ENCODE results near the gene SAPCD1. TPM values are rescaled to one million over a fixed set of nuclear protein-coding genes. Genes with fewer than 3 reads are reported as not detected.
A peak's percentile ranks its signal among the peaks of the same experiment; 100 is the strongest.

The SAPCD1 gene
- total RNA-seq, 2 donors from 2014 or later: not detected

GRCh38 chr6:31723245-31723979, 39.0 kb upstream of the SAPCD1 start, which contains the start of gene MPIG6B:
TSS of gene MPIG6B (plus strand) at chr6:31723373. CDS start at chr6:31723384, 11 bp downstream.
- H3K4me3 ChIP-seq: no peak within 1 kb of the TSS
- no peaks in the 10 kb centered on the region for H3K27me3 ChIP-seq
- DNase-seq (ENCODE audit: low spot score): no peak

GRCh38 chr6:31723980-31724691, 38.3 kb upstream of the SAPCD1 start:
- Histone ChIP-seq H3K36me3 (peaks cover 17% of the 10 kb centered on the region), H3K4me3 (no peak overlapping the region), H3K4me1 (peaks cover 0 to 21% of the 10 kb centered on the region in 2 donors), H3K27ac (no peak overlapping the region), H3K9me3 (no peaks in the 10 kb centered on the region), H3K27me3 (no peaks in the 10 kb centered on the region)
- no peak for DNase-seq (ENCODE audit: low spot score)
- TF ChIP-seq CTCF (IDR thresholded peaks at IDR 0.05): no peak

More at GRCh38 chr6:31723245-31723979, 39.0 kb upstream of the SAPCD1 start, which contains the start of gene MPIG6B:
- TF ChIP-seq CTCF (IDR thresholded peaks at IDR 0.05): no peak
- no peak within 1 kb of the TSS for H3K27ac ChIP-seq
- no peaks in the 10 kb centered on the region for H3K9me3 ChIP-seq
- H3K4me1 ChIP-seq: peaks cover 0 to 15% of the 10 kb centered on the region in 2 donors
- peaks cover 17% of the 10 kb centered on the region for H3K36me3 ChIP-seq

DNA sequence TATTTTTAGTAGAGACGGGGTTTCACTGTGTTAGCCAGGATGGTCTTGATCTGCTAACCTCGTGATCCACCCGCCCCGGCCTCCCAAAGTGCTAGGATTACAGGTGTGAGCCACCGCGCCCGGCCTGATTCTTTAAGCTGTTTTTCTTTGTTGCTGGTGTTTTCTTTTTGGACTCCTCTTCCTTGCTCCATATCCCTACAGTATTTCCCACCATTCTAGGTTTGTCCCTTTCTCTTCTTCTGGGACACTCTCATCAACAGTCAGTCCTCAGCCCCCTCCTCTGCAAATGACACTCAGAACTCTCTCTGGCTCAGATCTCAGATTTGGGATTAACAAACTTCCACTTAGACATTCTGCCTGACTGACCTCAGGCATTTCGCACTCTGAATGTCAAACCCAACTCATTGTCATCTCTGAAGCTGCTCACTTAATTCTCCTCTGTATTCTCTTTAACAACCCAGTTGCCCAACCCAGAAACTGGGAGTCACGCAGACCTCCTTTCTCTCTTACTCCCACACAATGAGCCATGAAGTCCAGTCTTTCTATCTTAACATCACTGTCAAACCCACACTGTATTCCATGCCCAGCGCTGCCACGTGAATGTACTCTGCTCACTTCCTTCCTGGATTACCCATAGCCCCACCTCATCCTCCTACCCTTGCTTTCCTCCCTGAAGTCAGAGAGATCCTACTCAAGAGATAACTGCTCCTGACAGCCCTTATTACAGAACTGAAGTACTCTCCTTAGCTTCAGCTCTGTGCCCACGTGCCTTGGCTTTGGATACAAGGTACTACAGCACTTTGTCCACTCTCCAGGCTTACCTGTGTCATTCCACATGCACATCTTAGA, 36.7 kb upstream of the SAPCD1 start:
- H3K27me3 ChIP-seq: no peaks in the 10 kb centered on the region
- no peak overlapping the region for H3K27ac ChIP-seq
- peaks cover 23% of the 10 kb centered on the region for H3K36me3 ChIP-seq
- peaks cover 0 to 27% of the 10 kb centered on the region in 2 donors for H3K4me1 ChIP-seq
- no peak overlapping the region for H3K4me3 ChIP-seq
- DNase-seq (ENCODE audit: low spot score): no peak
- TF ChIP-seq CTCF (IDR thresholded peaks at IDR 0.05): no peak
- H3K9me3 ChIP-seq: no peaks in the 10 kb centered on the region

- TF ChIP-seq CTCF (IDR thresholded peaks at IDR 0.05): no peak
- no peak for DNase-seq (ENCODE audit: low spot score)
- Histone ChIP-seq H3K4me3 (no peak overlapping the region), H3K27ac (peak overlapping the region; percentile 18 to 48), H3K27me3 (no peaks in the 10 kb centered on the region), H3K36me3 (peaks cover 37% of the 10 kb centered on the region), H3K9me3 (no peaks in the 10 kb centered on the region), H3K4me1 (peaks cover 0 to 31% of the 10 kb centered on the region in 2 donors)
Observed at GRCh38 chr6:31727034-31727716, 35.3 kb upstream of the SAPCD1 start.
